Adipose tissue (tissue), 3 donors: ENCODE results near the gene CAMKK2. TPM values are rescaled to one million over a fixed set of nuclear protein-coding genes. Genes with fewer than 3 reads are reported as not detected.
"Not testable (repeated sequence)": the region's sequence is repeated elsewhere in the genome, so short reads cannot be mapped to it uniquely, and the experiment has no call there.

Experiments
- H3K27ac ChIP-seq: one replicate; pipeline ENCODE4 v1.5.1; 2013; ENCODE audit warnings: low read depth, low read length
- WGBS, 3 donors: extraction: QIAGEN DNeasy Blood & Tissue Kit; methylation state at CpG; one replicate each; pipeline ENCODE4 v1.1.7; 2013; 5-methylcytosine and 5-hydroxymethylcytosine counted together
- polyA plus RNA-seq, 3 donors: library from polyadenylated mRNA; stranded (reverse); fragments of 200-250 nt; gene quantifications; one replicate each; pipeline ENCODE4 v1.2.3, GENCODE V29; 2013
- donor health status: healthy with polysubstance abuse.
- donor health status: Bipolar disorder and iron deficiency.
- donor health status: healthy.

Gene CAMKK2
- polyA plus RNA-seq, 3 donors: 10.6 to 39.8 (median 22.0) TPM

DNA sequence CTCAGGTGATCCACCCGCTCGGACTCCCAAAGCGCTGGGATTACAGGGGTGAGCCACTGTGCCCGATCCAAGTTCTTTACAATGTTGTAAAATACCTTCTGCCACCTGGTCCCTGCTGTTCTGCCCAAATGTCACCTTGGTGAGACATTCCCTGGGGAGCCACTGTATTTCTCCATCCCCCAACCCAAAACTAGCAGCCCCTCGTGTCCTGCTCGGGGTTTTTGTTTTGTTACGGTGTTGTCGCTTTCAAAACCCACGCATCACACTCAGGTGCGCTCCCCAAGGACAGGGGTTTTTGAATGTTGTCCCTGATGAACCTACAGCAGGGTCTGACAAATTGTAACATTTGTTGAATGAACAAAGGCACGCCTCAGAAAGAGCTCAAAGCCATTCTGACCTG, 37.4 kb downstream of the CAMKK2 start:
- 97 to 99% (median 98%) methylated on average over 11 of the region's 11 CpGs for WGBS, 3 donors
- H3K27ac ChIP-seq: no peak overlapping the region

GRCh38 chr12:121257704-121258449, 38.6 kb downstream of the CAMKK2 start:
- H3K27ac ChIP-seq: not testable (repeated sequence)
- WGBS, 3 donors: 91 to 93% (median 93%) methylated on average over 8 of the region's 8 CpGs

- WGBS, 3 donors: 90 to 93% (median 92%) methylated on average over 9 of the region's 9 CpGs
- no peak overlapping the region for H3K27ac ChIP-seq
These were observed 41.1 kb downstream of the CAMKK2 start for GRCh38 chr12:121255433-121255832.

DNA sequence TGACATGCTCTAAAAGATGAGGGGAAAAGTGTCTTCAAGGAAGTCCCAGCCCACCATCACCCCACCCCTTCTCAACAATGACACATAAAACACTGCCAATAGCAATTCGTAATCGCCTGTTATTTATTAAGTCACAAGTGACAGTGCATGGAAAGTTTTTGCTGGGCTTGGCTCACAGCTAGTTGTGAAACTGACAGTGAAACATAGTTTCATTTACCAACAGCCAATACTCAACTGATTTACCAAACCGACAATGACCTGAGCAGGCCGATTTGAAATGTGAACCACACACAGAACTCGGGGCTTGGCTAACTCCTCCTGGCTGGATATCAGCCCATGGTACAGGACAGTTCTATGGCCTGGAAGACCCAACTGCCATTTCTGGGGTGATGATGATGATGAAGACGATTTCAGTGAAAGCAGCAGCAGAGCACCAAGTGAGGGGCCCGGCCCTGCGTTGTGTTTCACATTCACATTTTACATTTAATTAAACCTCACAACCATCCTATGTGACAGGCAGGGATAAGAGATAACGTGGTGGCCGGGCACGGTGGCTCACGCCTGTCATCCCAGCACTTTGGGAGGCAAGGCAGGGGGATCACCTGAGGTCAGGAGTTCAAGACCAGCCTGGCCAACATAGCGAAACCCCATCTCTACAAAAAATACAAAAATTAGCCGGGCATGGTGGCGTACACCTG, 42.7 kb downstream of the CAMKK2 start:
- no peak overlapping the region for H3K27ac ChIP-seq
- WGBS, 3 donors: 96% methylated on average over 15 of the region's 15 CpGs

GRCh38 chr12:121252712-121253345, 43.7 kb downstream of the CAMKK2 start:
- WGBS, 3 donors: 93 to 100% (median 98%) methylated on average over 9 of the region's 9 CpGs
- no peak overlapping the region for H3K27ac ChIP-seq

- 71 to 95% (median 93%) methylated on average over 2 of the region's 2 CpGs for WGBS, 3 donors
- no peak overlapping the region for H3K27ac ChIP-seq
These were observed 44.7 kb downstream of the CAMKK2 start for GRCh38 chr12:121251838-121252237.

- WGBS, 3 donors: 84 to 89% (median 88%) methylated on average over 14 of the region's 14 CpGs
- H3K27ac ChIP-seq: no peak overlapping the region
These were observed 46.1 kb downstream of the CAMKK2 start for GRCh38 chr12:121250359-121250758.

DNA sequence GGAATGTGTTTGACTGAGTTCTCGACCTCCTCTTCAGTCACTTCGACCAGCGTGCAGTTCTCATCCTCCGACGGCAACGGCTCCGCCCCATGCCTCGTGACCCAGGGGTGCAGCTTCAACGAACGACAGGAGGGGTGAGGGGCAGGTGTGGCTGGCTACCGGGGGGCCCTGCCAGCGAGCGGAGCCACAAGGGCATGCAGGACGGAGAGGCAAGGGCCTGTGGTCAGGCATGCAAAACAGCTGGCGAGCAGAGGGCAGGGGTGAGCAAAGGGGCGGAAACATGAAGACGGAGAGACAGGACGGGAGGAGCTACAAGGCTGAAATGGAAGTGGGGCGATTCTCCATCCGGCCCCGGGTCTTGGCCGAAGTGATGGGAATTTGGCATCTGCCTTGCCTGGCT, 47.9 kb downstream of the CAMKK2 start:
- H3K27ac ChIP-seq: no peak overlapping the region
- WGBS, 3 donors: 87 to 91% (median 89%) methylated on average over 22 of the region's 22 CpGs

DNA sequence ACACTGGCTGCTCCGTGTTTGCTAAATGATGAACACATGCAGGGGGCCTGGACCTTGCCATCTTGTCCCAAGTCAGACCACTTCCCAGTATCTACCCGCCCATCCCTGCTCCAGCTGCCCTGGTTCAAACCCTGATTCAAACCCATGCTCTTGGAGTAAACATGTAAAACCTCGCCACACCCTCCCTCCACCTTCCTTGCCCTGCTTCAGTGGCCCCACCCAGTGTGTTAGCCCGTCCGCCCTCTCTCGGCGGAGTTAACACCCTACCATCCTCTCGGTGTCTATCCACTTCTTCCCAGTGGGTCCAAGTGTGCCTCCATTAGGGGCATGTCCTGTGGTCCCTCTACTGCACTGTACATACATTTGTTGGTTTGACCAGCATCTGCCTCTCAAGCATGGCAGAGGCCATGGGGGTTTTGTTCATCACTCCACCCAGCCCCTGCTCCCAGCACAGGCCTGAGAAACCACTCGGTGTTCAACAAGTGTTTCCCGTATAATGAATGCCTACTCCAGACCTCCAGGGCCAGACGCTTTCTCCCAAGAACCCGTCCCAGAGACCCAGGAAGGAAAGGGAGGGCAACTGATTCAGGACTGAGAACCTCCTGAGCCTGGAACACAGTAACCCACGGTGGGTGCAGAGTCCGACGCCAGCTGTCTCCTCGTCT, 49.5 kb downstream of the CAMKK2 start:
- 93 to 94% (median 93%) methylated on average over 16 of the region's 16 CpGs for WGBS, 3 donors
- no peak overlapping the region for H3K27ac ChIP-seq

DNA sequence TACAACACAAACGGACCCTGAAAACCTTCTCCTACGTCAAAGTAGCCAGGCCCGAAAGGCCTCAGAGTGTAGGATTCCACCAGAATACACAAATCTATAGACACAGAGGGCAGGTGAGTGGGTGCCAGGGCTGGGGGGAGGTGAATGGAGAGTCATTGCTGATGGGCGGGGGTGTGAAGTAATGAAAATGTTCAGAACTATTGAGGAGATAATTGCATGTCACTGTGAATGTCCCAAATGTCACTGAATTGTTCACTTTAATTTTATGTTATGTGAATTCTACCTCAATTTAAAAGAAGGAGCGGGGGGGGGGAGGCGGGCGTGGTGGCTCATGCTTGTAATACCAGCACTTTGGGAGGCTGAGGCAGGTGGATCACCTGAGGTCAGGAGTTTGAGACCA, 50.6 kb downstream of the CAMKK2 start:
- 83 to 94% (median 87%) methylated on average over 7 of the region's 7 CpGs for WGBS, 3 donors
- no peak overlapping the region for H3K27ac ChIP-seq

GRCh38 chr12:121245031-121245430, 51.5 kb downstream of the CAMKK2 start:
- 94 to 97% (median 95%) methylated on average over 13 to 14 of the region's 14 CpGs for WGBS, 3 donors

GRCh38 chr12:121241156-121241970, 55.1 kb downstream of the CAMKK2 start:
- 64 to 87% (median 68%) methylated on average over 17 of the region's 17 CpGs for WGBS, 3 donors
- no peak overlapping the region for H3K27ac ChIP-seq

More at GRCh38 chr12:121245031-121245430, 51.5 kb downstream of the CAMKK2 start:
- H3K27ac ChIP-seq: no peak overlapping the region

GRCh38 chr12:121240484-121241101, 55.9 kb downstream of the CAMKK2 start:
- no peak overlapping the region for H3K27ac ChIP-seq
- WGBS, 3 donors: 24 to 64% (median 30%) methylated on average over 37 to 38 of the region's 38 CpGs

DNA sequence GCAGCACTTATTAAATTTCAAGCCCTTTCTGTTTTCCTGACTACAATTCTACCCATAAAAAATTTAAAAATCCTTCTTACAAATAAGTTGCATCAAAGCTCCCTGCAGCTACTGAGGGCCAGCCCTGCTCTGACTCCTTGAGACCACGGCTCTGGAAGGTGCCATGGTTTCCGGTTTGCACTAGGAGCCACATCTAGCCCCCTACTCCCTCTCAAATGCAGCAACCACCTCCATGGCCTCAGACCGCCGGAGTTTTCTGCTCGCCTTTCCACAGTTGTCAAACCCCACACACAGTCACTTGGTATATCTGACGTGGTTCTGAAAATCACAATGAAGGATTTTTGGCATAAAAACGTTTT, 56.5 kb downstream of the CAMKK2 start:
- no peak overlapping the region for H3K27ac ChIP-seq
- WGBS, 3 donors: 61 to 81% (median 73%) methylated on average over 7 of the region's 7 CpGs

DNA sequence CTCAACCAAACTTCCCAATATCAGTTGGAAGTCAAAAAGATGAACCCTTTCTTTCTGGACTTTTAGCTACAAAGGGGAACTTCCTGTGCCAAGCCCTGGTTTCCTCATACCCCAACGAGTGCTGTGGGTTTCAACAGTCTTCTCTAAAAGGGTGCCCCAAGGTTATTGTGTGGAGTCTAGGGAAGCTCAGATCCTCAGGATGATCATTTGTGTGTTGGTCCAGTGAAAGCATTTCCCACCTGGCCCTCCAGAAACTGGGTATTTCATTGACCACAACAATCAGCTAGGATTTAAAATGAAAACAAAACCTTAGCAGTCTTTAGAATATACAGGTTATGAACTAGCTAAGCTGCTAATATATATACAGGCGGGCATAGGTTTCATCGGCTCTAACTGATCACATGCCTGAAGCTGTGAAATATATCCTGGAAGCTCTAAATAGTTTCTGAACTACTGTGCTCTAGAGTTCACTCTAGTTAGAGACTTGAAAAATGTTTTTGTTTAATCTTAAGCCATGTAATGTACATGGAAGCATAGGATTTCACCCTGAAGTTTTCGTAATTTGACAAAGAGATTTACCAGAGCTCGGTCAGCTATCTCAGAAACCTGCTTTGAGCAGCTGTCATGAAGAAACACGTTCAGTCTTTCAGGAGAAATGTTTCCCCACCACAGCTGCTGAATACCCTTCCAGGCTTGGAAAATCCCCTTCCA, 57.0 kb downstream of the CAMKK2 start:
- 44 to 68% (median 55%) methylated on average over 6 of the region's 6 CpGs for WGBS, 3 donors
- no peak overlapping the region for H3K27ac ChIP-seq

- no peak overlapping the region for H3K27ac ChIP-seq
- 45 to 53% (median 46%) methylated on average over 7 of the region's 7 CpGs for WGBS, 3 donors
These were observed 57.7 kb downstream of the CAMKK2 start for GRCh38 chr12:121238604-121239350.

GRCh38 chr12:121238086-121238485, 58.4 kb downstream of the CAMKK2 start:
- 70 to 81% (median 80%) methylated on average over 4 of the region's 4 CpGs for WGBS, 3 donors
- no peak overlapping the region for H3K27ac ChIP-seq
